ENCODE data around the gene SRRM3. TPM values are rescaled to one million over a fixed set of nuclear protein-coding genes. Genes with fewer than 3 reads are reported as not detected.
"Not testable (repeated sequence)": the region's sequence is repeated elsewhere in the genome, so short reads cannot be mapped to it uniquely, and the experiment has no call there.

SRRM3 gene
- total RNA-seq, 1 donor from 2014 or later: 6.2 TPM

DNA sequence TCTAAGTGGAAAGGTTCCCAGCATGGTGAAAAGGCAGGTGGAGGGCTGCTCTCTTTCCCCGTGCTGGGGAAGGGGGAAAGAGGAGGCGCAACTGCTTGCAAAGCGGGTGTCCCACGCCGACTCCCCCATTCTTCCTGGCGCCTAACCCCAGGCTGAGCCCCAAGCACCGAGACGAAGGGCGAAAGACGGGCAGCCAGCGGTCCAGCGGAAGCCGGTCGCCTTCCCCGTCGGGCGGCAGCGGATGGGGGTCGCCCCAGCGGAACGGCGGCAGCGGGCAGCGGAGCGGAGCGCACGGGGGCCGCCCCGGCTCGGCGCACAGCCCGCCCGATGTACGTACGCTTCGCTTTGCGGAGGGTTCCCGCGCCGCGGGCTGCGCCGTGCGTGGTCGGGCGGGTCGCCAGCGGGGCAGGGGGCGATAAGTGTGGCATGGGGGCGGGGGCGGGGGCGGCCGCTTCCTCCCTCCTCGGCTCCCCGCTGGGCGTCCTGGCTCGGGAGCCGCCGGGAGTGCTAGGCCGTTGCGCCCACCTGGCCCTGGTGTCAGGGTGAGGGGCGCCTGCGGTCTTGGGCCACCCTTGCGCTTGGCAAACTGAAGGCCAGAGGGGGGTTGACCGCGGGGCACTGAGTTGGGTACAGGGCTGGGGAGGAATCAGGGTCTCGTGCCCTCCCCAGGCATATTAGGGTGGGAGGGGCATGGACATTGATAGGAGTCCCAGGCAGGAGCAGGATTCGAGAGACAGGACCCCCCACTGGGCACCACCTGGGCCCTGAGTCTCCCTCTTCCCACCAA lies 65.6 kb downstream of the SRRM3 start:
- ATAC-seq: no peak

DNA sequence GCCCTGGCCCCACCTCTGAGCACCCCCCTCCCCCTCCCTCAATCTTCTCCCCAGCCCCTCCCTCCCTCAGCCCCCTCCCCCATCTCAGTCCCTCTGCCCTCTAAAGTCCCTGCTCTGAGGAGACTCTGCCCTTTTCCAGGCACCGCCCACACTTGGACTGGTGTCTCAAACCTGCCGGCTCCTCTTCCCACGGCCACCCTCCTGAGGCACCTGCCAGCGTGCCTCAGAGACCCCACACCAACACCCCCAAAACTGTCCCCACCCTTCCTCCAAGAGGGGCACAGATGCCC lies 66.1 kb downstream of the SRRM3 start:
- ATAC-seq: no peak

DNA sequence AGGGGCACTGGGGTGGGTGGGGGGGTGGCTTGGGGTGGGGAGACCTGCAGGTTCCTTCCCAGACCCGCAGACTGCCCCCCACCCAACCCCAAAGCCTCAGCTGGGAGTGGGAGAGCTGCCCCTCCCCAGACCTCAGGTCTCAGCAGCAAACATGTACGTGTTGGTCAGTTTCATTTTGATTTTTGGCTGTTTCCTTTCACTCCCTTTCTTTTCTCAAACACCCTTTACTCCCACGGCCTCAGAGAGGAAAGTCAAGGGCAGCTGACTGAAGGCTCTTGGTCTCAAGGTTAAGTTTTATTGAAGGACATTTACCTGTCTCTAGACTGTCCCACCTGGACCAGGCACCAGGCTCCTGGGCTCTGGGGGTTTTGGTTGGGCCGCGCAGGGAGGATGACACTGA lies 66.7 kb downstream of the SRRM3 start:
- ATAC-seq: no peak

DNA sequence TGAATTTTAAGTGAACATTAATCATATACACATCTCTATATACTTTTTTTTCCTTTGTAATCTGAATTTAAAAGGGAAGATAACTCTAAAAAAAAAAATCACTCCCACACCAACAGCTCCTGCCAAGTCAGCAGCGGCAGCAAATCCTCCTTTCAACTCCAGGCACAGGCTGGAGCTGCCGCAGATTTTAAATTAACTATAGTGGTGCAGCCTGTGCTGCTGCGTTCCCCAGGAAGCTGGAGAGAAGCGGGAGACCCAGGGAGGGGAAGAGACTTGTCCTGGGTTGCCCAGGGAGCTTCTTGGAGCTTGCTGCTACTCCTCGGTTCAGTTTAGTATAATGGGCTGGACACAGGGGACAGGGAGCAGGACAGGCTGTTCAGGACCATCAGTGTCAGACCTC lies 68.2 kb downstream of the SRRM3 start:
- ATAC-seq: no peak

DNA sequence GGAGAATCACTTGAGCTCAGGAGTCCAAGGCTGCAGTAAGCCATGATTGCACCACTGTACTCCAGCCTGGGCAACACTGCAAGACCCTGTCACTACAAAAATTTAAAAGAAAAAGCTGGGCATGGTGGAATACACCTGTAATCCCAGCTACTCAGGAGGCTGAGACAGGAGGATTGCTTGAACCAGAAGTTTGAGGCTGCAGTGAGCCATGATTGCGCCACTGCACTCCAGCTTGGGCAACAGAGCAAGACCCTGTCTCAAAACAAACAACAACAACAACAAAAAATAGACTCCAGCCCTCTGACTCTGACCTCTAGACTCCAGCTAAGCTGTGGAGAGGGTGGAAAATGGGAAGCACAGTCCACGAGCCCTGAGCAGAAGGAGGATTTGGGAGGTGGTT lies 69.7 kb downstream of the SRRM3 start:
- ATAC-seq: not testable (repeated sequence)

GRCh38 chr7:76272142-76272541 lies 70.4 kb downstream of the SRRM3 start:
- ATAC-seq: no peak

DNA sequence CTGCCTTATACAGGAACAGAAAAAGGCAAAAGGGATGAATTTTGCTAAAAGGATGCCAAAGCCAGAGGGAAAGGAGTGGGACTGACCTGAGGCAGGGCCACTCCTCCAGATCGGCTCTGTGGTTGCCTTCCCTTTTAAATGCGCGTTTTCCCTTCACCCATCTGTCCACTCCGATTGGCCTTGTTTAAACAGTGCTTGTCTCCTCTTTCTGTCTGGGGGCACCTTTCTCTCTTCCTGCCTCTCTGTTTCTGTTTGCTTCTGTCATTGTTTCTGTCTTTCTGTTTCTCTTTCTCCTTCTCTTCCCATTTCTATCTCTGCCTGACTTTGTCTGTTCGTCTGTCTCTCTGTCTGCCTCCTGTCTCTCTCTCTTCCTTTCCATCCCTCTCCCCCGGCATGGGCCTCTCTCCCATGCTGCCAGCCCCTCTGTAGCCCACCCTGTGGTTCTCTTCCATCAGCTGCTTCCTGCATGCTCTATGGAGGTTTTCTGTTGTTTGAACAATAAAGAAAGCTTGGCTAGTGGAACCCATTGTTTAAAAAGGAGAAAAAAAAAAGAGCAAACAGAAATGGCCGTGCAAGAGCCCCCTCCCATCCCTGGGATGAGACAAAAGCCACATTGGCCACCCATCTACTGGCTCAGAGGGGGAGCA lies 71.3 kb downstream of the SRRM3 start:
- no peak for ATAC-seq

DNA sequence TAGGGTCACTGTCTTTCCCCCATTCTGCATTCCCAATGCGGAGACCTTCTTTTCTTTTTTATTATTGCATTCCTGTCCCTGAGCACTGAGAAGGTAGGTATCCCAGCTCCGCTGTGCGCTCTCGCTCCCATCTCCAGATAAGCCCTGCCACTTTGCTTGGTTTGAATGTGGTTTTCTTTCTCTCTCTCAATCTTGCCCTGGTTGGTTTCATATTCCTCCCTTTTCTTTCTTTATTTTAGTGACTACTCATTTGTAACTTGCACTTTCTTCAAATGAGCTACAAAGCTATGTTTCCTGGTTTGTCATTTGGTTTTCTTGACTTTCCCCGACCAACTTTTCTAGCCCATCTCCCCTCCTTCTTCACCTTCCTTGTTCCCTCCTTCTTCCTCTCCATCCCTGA lies 71.8 kb downstream of the SRRM3 start:
- ATAC-seq: no peak

- no peak for ATAC-seq
Observed at GRCh38 chr7:76278540-76278939, 76.8 kb downstream of the SRRM3 start.

DNA sequence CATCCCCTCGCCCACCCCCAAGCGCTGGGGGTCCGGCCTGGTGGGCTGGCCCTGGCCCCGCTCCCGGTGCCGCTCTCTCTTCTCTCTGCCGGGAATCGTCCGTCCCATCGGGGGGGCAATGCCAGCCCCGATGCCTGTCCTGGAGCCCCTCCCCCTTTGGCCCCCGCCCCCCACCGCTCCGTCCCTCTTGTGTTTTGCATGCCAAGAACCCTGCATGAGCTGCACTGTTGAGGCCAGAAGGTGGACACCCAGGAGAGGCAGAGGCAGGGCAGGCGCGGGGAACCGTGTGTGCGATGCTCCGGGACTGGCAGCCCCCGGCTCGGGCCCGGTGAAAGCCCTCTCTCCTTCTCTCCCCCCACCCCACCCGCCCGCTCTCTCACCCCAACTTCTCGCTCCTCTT lies 78.7 kb downstream of the SRRM3 start:
- ATAC-seq: no peak

- no peak for ATAC-seq
Observed at GRCh38 chr7:76281006-76281705, 79.5 kb downstream of the SRRM3 start.

DNA sequence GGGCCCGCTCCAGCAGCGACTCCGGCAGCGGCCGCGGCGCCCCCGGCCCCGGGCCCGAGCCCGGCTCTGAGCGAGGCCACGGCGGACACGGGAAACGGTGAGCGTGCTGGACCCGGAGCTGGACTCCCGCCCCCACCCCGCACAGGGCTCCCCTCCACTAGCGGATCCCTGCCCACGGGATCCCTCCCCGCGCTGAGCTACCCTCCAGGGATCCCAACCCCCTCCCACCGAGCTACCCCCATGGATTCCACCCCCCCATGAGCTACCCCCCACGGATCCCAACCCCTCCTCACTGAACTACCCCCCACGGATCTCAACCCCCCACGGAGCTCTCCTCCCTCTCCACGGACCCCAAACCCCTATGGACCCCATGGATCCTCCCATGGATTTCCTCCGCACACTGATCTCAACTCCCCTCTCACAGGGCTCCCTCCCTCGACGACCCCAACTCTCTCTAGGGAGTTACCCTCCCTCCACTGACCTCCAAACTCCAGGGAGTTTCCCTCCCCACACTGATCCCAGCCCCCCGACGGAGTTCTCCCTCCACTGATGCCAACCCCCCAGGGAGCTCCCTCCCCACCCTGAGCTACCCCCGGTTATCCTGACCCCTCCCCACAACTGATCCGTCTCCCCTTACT lies 80.1 kb downstream of the SRRM3 start:
- ATAC-seq: peak; percentile 3

DNA sequence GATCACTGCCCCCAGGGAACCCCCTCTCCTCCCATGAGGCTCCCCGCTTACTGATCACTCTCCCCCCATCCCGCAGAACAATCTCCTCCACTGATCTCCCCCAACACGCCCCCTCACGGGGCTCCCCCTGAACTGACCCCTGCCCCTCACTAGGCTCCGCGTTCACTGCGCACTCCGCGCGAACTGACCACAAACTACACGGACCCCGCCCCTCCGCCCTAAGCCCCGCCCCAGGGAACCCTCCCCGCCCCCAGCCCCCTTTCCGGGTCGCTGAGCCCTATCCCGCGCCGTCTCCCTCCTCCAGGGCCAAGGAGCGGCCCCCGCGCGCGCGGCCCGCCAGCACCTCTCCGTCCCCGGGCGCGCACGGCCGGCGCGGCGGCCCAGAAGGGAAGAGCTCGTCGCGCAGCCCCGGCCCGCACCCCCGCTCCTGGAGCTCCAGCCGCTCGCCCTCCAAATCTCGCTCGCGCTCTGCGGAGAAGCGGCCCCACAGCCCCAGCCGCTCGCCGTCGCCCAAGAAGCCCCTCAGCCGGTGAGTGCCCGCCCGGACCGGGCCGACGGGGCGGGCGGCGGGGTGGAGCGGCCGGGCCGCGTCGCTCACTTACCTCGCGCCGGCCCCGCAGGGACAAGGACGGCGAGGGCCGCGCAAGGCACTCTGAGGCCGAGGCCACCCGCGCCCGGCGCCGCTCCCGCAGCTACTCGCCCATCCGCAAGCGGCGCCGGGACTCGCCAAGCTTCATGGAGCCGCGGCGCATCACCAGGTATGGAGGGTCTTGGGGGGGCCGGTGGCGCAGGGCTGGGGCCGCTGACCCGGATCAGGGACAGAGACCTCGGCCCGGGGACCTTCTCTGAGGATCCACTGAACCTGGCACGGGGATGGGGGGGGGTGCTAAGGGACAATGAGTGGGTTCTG lies 80.9 kb downstream of the SRRM3 start:
- ATAC-seq: peak; percentile 32

GRCh38 chr7:76283254-76284159 lies 81.8 kb downstream of the SRRM3 start:
- ATAC-seq: no peak

DNA sequence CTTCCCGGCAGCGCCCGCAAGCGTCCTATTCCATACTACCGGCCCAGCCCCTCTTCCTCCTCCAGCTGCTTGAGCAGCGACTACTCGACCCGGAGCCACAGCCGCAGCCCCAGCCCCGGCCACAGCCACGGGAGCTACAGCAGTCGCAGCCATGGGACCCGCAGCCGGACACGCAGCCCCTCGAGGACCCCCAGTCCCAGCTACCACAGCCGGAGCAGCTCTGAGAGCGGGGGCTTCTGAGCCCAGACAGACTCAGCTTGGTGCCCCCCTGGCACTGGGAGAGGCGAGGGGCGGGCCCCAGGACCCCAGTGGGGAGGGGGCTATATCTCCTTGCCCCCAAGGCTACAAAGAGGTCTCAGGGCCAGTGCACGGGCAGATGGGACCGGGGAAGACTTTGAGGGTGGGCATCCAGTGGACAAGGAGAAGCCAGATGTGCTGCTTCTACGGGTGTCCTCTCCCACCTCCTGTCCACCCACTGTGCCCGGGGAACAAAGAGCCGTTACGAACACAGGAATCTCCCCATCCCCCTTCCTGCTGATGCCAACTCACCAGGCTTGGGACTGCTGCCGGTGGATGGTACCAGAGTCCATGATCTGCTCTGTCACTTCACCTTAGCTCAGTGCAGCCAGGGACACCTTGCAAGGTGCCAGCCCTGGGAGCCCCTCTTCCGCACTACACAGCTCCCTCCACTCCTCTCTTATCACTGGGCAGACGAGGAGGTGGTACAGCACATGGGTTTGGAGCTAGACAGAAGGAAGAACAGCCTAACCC lies 84.1 kb downstream of the SRRM3 start:
- no peak for ATAC-seq

GRCh38 chr7:76286842-76287403 lies 85.2 kb downstream of the SRRM3 start:
- ATAC-seq: no peak

DNA sequence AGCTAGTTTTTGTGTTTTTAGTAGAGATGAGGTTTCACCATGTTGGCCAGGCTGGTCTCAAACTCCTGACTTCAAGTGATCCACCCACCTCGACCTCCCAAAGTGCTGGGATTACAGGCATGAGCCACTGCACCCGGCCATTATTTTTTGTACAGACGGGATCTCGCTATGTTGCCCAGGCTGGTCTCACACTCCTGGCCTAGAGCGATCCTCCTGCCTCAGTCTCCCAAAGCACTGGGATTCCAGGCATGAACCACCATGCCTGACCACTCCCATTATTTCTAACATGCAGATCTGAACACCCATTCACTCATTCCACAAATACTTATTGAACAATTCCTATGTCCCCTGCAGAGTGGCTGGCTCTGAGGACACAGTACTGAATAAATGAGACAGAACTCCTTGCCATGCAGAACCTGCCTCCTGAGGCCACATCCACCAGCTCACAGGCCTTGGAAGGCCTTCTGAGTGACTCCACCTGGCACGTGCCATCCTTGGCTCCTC lies 89.2 kb downstream of the SRRM3 start:
- ATAC-seq: peak; percentile 1

DNA sequence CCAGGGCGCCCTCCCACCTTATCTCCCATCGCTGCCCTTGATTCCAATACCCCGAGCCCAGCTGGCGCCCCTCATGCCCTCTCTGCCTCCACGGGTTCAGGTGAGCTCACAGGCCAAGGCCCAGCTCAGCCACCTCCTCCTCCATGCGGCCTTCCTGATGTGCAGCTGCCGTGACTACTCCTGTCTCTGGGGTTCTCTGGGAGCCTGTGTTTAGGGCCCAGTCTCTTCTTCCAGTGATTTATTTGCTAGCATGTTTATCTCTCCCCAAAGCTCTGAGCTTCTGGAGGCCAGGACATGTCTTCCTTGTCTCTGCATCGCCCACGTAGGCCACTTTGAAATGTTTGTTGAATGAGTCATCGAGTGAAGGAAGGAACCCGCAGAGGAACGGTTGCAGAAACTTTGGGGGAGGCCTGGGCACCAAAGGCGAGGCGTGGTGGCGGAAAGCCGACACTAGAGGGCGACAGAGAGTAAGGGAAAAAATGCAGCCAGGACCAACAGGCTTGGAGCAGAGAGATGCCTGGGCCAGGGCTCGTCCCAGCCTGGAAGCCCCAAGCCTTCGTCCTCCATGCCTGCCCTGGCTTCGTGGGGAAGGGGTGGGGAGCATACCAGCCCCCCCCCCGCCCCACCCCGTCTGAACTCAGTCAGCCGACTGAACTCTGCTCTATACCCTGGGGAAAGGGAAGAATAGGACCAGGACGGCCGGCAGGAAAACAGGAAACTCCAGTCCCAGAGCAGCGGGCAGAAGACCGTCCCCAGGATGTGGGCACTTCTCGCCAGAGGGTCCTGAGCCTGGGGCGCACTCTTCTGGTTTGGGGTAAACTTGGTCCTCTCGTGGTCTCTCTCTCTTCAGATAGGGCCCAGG lies 89.9 kb downstream of the SRRM3 start:
- ATAC-seq: peak; percentile 74

GRCh38 chr7:76292213-76292573 lies 90.5 kb downstream of the SRRM3 start:
- ATAC-seq: peak; percentile 0
